Osteoblast (primary cell): Measurements from ENCODE around the gene GRM8. TPM values are rescaled to one million over a fixed set of nuclear protein-coding genes. Genes with fewer than 3 reads are reported as not detected.

Experiments used
- DNase-seq: peaks from one replicate; pipeline ENCODE4 v3.0.0; 2011; ENCODE audit warnings: low spot score, mixed read lengths; ENCODE audit not compliant: insufficient read length; ENCODE audit errors: missing footprints
- H2AFZ ChIP-seq: 2 replicates; pipeline ENCODE4 v1.6.0; 2011; ENCODE audit warnings: mild to moderate bottlenecking, low read length
- H3K27ac ChIP-seq: 2 replicates; pipeline ENCODE4 v1.5.1; 2011; ENCODE audit warnings: mild to moderate bottlenecking, low read depth, low read length, moderate library complexity
- H3K27me3 ChIP-seq: 2 replicates; pipeline ENCODE4 v1.6.0; 2012; ENCODE audit warnings: mild to moderate bottlenecking, control low read depth, inconsistent platforms, low read length, moderate library complexity; ENCODE audit not compliant: insufficient read depth
- H3K36me3 ChIP-seq: 2 replicates; pipeline ENCODE4 v1.5.1; 2011; ENCODE audit warnings: mild to moderate bottlenecking, low read length, control low read depth, moderate library complexity; ENCODE audit not compliant: insufficient read depth
- H3K4me1 ChIP-seq: 2 replicates; pipeline ENCODE4 v1.5.1; 2011; ENCODE audit warnings: mild to moderate bottlenecking, low read length, control low read depth, moderate library complexity; ENCODE audit not compliant: insufficient read depth
- H3K4me2 ChIP-seq: 2 replicates; pipeline ENCODE4 v1.6.0; 2011; ENCODE audit warnings: mild to moderate bottlenecking, low read length; ENCODE audit not compliant: insufficient read depth
- H3K4me3 ChIP-seq: fragments of 200-600 bp; sonication (generic); 3 replicates; pipeline ENCODE4 v1.5.1; 2012; ENCODE audit warnings: mild to moderate bottlenecking, low read length, inconsistent platforms; ENCODE audit not compliant: insufficient read depth
- H3K79me2 ChIP-seq: 2 replicates; pipeline ENCODE4 v1.6.0; 2012; ENCODE audit warnings: mild to moderate bottlenecking, low read length, control low read depth, inconsistent platforms; ENCODE audit not compliant: insufficient read depth
- H3K9me3 ChIP-seq: 2 replicates; pipeline ENCODE4 v1.5.1; 2011; ENCODE audit warnings: low read depth, low read length, control low read depth
- H4K20me1 ChIP-seq: 2 replicates; pipeline ENCODE4 v1.6.0; 2012; ENCODE audit warnings: mild to moderate bottlenecking, low read length, control low read depth; ENCODE audit not compliant: insufficient read depth
- CTCF ChIP-seq: IDR thresholded peaks from 2 replicates; pipeline ENCODE4 v1.5.1; 2011; ENCODE audit warnings: mild to moderate bottlenecking, low read depth, low read length, moderate library complexity; ENCODE audit errors: extremely low read depth
- total RNA-seq: library from RNA; depleted of rRNA; stranded (reverse); fragments of >200 nt; gene quantifications from 2 replicates; pipeline ENCODE4 v1.2.3, GENCODE V29; 2012

GRM8 gene
- total RNA-seq, 1 donor, result not detected

GRCh38 chr7:127162366-127162765 is 90.4 kb downstream of the GRM8 start:
- H3K36me3 ChIP-seq, result no peaks in the 10 kb centered on the region
- TF ChIP-seq CTCF, result no peak
- H3K27me3 ChIP-seq, result no peaks in the 10 kb centered on the region
- no peaks in the 10 kb centered on the region for H3K4me1 ChIP-seq
- H3K79me2 ChIP-seq, result no peaks in the 10 kb centered on the region
- H3K4me3 ChIP-seq, result no peak overlapping the region
- H3K9me3 ChIP-seq, result peaks cover 2% of the 10 kb centered on the region
- no peak overlapping the region for H3K4me2 ChIP-seq
- H3K27ac ChIP-seq, result no peak overlapping the region
- no peak for DNase-seq
- H4K20me1 ChIP-seq, result no peaks in the 10 kb centered on the region
- H2AFZ ChIP-seq, result no peak overlapping the region

- no peaks in the 10 kb centered on the region for H3K4me1 ChIP-seq
- no peak overlapping the region for H3K4me3 ChIP-seq
- no peaks in the 10 kb centered on the region for H3K27me3 ChIP-seq
- no peaks in the 10 kb centered on the region for H4K20me1 ChIP-seq
- no peaks in the 10 kb centered on the region for H3K79me2 ChIP-seq
- no peak for TF ChIP-seq CTCF
- H3K36me3 ChIP-seq, result no peaks in the 10 kb centered on the region
- H2AFZ ChIP-seq, result no peak overlapping the region
- H3K27ac ChIP-seq, result no peak overlapping the region
- no peak for DNase-seq
- H3K4me2 ChIP-seq, result no peak overlapping the region
- H3K9me3 ChIP-seq, result peaks cover 2% of the 10 kb centered on the region
Observed at GRCh38 chr7:127158659-127159058, 94.1 kb downstream of the GRM8 start.

GRCh38 chr7:127154958-127155357 is 97.8 kb downstream of the GRM8 start:
- no peaks in the 10 kb centered on the region for H3K4me1 ChIP-seq
- no peaks in the 10 kb centered on the region for H3K36me3 ChIP-seq
- no peak overlapping the region for H3K4me2 ChIP-seq
- DNase-seq, result no peak
- no peak for TF ChIP-seq CTCF
- no peak overlapping the region for H3K27ac ChIP-seq
- H3K4me3 ChIP-seq, result no peak overlapping the region
- H3K27me3 ChIP-seq, result no peaks in the 10 kb centered on the region
- no peaks in the 10 kb centered on the region for H3K79me2 ChIP-seq
- H2AFZ ChIP-seq, result no peak overlapping the region
- H3K9me3 ChIP-seq, result peaks cover 2% of the 10 kb centered on the region
- no peaks in the 10 kb centered on the region for H4K20me1 ChIP-seq

GRCh38 chr7:127154101-127154500 is 98.6 kb downstream of the GRM8 start:
- H2AFZ ChIP-seq, result no peak overlapping the region
- no peak for TF ChIP-seq CTCF
- no peak for DNase-seq
- H3K27ac ChIP-seq, result no peak overlapping the region
- no peaks in the 10 kb centered on the region for H3K36me3 ChIP-seq
- H3K4me1 ChIP-seq, result no peaks in the 10 kb centered on the region
- H3K27me3 ChIP-seq, result no peaks in the 10 kb centered on the region
- H3K79me2 ChIP-seq, result no peaks in the 10 kb centered on the region
- peaks cover 2% of the 10 kb centered on the region for H3K9me3 ChIP-seq
- H4K20me1 ChIP-seq, result no peaks in the 10 kb centered on the region
- H3K4me3 ChIP-seq, result no peak overlapping the region
- no peak overlapping the region for H3K4me2 ChIP-seq
